IMR-90 (cell line): Measurements from ENCODE around the gene ZNF274. TPM values are rescaled to one million over a fixed set of nuclear protein-coding genes. Genes with fewer than 3 reads are reported as not detected.

Experiments used
- ATAC-seq: fragments of 200-7000 bp; cut with Tn5 transposase; 2 replicates; pipeline ENCODE4 v1.9.1; 2020; ENCODE audit warnings: low read depth, mild to moderate bottlenecking, moderate library complexity
- BruUV-seq: library from RNA; stranded (reverse); fragments of 400-500 nt; replicated peaks from 2 replicates; lab custom pipeline; 2021; lab: Mats Ljungman, UMichigan
- CTCF ChIA-PET: fragments of 300-600 bp; formaldehyde crosslinking; extraction: SDS; loops from one replicate; lab custom pipeline; 2021; ENCODE audit warnings: antibody characterized with exemption; lab: Yijun Ruan, JAX
- POLR2A ChIA-PET: fragments of 300-600 bp; sonication (Branson Sonifier 250); formaldehyde crosslinking; loops from one replicate; lab custom pipeline; 2022; ENCODE audit warnings: antibody characterized with exemption; ENCODE audit not compliant: unreplicated experiment; lab: Charles Lee
- DNase-seq: peaks from one replicate; pipeline ENCODE4 v3.0.0; 2013
- H2AFZ ChIP-seq: replicated peaks from 2 replicates; pipeline ENCODE3; 2013; ENCODE audit warnings: low read length, mild to moderate bottlenecking; ENCODE audit not compliant: poor library complexity
- H2AK5ac ChIP-seq: 2 replicates; pipeline ENCODE4 v1.6.1; 2013; ENCODE audit warnings: low read depth, low read length, inconsistent platforms
- H2AK9ac ChIP-seq: replicated peaks from 2 replicates; pipeline ENCODE3; 2013; ENCODE audit warnings: mild to moderate bottlenecking, low read depth, low read length, moderate library complexity; ENCODE audit not compliant: poor library complexity
- H2BK120ac ChIP-seq: 2 replicates; pipeline ENCODE4 v1.6.1; 2013; ENCODE audit warnings: low read depth, low read length, inconsistent platforms
- H2BK15ac ChIP-seq: 3 replicates; pipeline ENCODE4 v1.6.1; 2013; ENCODE audit warnings: low read depth, low read length, inconsistent platforms
- H2BK20ac ChIP-seq: 2 replicates; pipeline ENCODE4 v1.6.1; 2013; ENCODE audit warnings: low read depth, mild to moderate bottlenecking, inconsistent platforms, low read length, moderate library complexity
- H2BK5ac ChIP-seq: 2 replicates; pipeline ENCODE4 v1.6.1; 2013; ENCODE audit warnings: mild to moderate bottlenecking, low read depth, low read length, inconsistent platforms; ENCODE audit not compliant: poor library complexity, severe bottlenecking
- H3K14ac ChIP-seq: replicated peaks from 2 replicates; pipeline ENCODE4 v1.6.1; 2013; ENCODE audit warnings: low read depth, low read length, inconsistent platforms
- H3K18ac ChIP-seq: 2 replicates; pipeline ENCODE4 v1.6.1; 2013; ENCODE audit warnings: low read depth, low read length, control low read depth
- H3K23ac ChIP-seq: 2 replicates; pipeline ENCODE4 v1.6.1; 2013; ENCODE audit warnings: low read depth, low read length, inconsistent platforms
- H3K27ac ChIP-seq: 2 replicates; pipeline ENCODE4 v1.5.1; 2013; ENCODE audit warnings: mild to moderate bottlenecking, control low read depth, low read length; ENCODE audit not compliant: insufficient read depth
- H3K27me3 ChIP-seq: 2 replicates; pipeline ENCODE4 v1.6.1; 2013; ENCODE audit warnings: low read length; ENCODE audit not compliant: control insufficient read depth, insufficient read depth
- H3K36me3 ChIP-seq: 2 replicates; pipeline ENCODE4 v1.6.1; 2013; ENCODE audit warnings: low read length, mixed read lengths; ENCODE audit not compliant: control insufficient read depth, insufficient read depth
- H3K4ac ChIP-seq: 2 replicates; pipeline ENCODE4 v1.6.1; 2013; ENCODE audit warnings: low read depth, low read length, inconsistent platforms
- H3K4me1 ChIP-seq: 2 replicates; pipeline ENCODE4 v1.6.1; 2013; ENCODE audit warnings: low read length, mixed read lengths; ENCODE audit not compliant: control insufficient read depth, insufficient read depth
- H3K4me2 ChIP-seq: 2 replicates; pipeline ENCODE4 v1.6.1; 2013; ENCODE audit warnings: low read depth, mild to moderate bottlenecking, control low read depth, low read length, moderate library complexity
- H3K4me3 ChIP-seq: 2 replicates; pipeline ENCODE4 v1.5.1; 2013; ENCODE audit warnings: low read depth, mild to moderate bottlenecking, control low read depth, low read length, moderate library complexity; ENCODE audit not compliant: insufficient read depth
- H3K56ac ChIP-seq: 2 replicates; pipeline ENCODE4 v1.6.1; 2013; ENCODE audit warnings: low read length, inconsistent platforms; ENCODE audit not compliant: insufficient read depth; ENCODE audit errors: extremely low read depth
- H3K79me1 ChIP-seq, 2 experiments: 2 replicates each; pipeline ENCODE4 v1.6.1; 2013; ENCODE audit warnings: low read length in 2 of 2, inconsistent platforms in 1 of 2, low read depth in 1 of 2
- H3K9ac ChIP-seq: 2 replicates; pipeline ENCODE4 v1.6.1; 2013; ENCODE audit warnings: low read depth, low read length, control low read depth
- H3K9me1 ChIP-seq: 2 replicates; pipeline ENCODE4 v1.6.1; 2013; ENCODE audit warnings: low read length, inconsistent platforms; ENCODE audit not compliant: insufficient read depth
- H3K9me3 ChIP-seq: 2 replicates; pipeline ENCODE4 v1.6.1; 2013; ENCODE audit warnings: low read length; ENCODE audit not compliant: control insufficient read depth, insufficient read depth
- H4K20me1 ChIP-seq: 2 replicates; pipeline ENCODE4 v1.6.1; 2013; ENCODE audit warnings: low read length, inconsistent platforms; ENCODE audit not compliant: insufficient read depth
- H4K5ac ChIP-seq: 2 replicates; pipeline ENCODE4 v1.6.1; 2013; ENCODE audit warnings: mild to moderate bottlenecking, low read depth, low read length, control low read depth
- H4K8ac ChIP-seq, 2 experiments: 2 replicates each; pipeline ENCODE4 v1.6.1; 2013; ENCODE audit warnings: low read depth in 2 of 2, low read length in 2 of 2, control low read depth in 1 of 2, inconsistent platforms in 1 of 2
- H4K91ac ChIP-seq: 2 replicates; pipeline ENCODE4 v1.6.1; 2013; ENCODE audit warnings: low read depth, low read length, inconsistent platforms; ENCODE audit not compliant: insufficient read depth
- RAD21 ChIP-seq: IDR thresholded peaks from 2 replicates; pipeline ENCODE4 v1.6.1; 2012; ENCODE audit warnings: low read length, improper control_type of control experiment
- WGBS, 2 experiments: methylation state at CpG; one replicate each; pipeline versions ENCODE4 v1.1.5 to v1.1.7; 2013; ENCODE audit warnings: missing lambda C conversion rate in 2 of 2; ENCODE audit not compliant: insufficient read length in 1 of 2; ENCODE audit errors: extremely low coverage in 2 of 2; 5-methylcytosine and 5-hydroxymethylcytosine counted together
- dilution Hi-C: fragments of 300-500 bp; cut with HindIII; formaldehyde crosslinking; loops from one replicate; pipeline ENCODE4 v1.14.3; 2018; ENCODE audit warnings: low sequenced_read_pairs; ENCODE audit not compliant: unreplicated experiment
- in situ Hi-C: fragments of 300-500 bp; cut with MboI; formaldehyde crosslinking; loops from 3 replicates; pipeline ENCODE4 v1.14.3; 2019; ENCODE audit warnings: low sequenced_read_pairs, inconsistent platforms, mixed read lengths
- intact Hi-C: fragments of 100-400 bp; cut with micrococcal nuclease; formaldehyde crosslinking; loops from 2 replicates; pipeline ENCODE4 v1.10.0; 2022
- polyA plus RNA-seq, 3 experiments: library from polyadenylated mRNA; depleted of rRNA; stranded (reverse); fragments of >200 nt; gene quantifications; 2 replicates each; pipeline ENCODE4 v1.2.3, GENCODE V29; 2012; ENCODE audit warnings: low replicate concordance in 1 of 3
- total RNA-seq: library from RNA; depleted of rRNA; stranded (reverse); fragments of >200 nt; gene quantifications from 2 replicates; pipeline ENCODE4 v1.2.3, GENCODE V29; 2012

Gene ZNF274
- total and polyA plus RNA-seq, 2 of the 4 experiments (the other 2 are of a cell fraction) = 12.1 to 15.2 TPM

- H4K5ac ChIP-seq = no peak overlapping the region
- peaks cover 79% of the 10 kb centered on the region for H3K36me3 ChIP-seq
- H4K91ac ChIP-seq = no peak overlapping the region
- ChIA-PET CTCF (no interaction called here), POLR2A (no interaction called here)
- H3K79me1 ChIP-seq = peaks cover 6 to 10% of the 10 kb centered on the region in 2 experiments
- no peak overlapping the region for H3K9ac ChIP-seq
- H3K18ac ChIP-seq = no peak overlapping the region
- no TSS peak for BruUV-seq
- no peak overlapping the region for H3K4ac ChIP-seq
- intact Hi-C loops = no loop called here
- H2BK20ac ChIP-seq = no peak overlapping the region
- no peak overlapping the region for H3K4me2 ChIP-seq
- no peaks in the 10 kb centered on the region for H3K9me1 ChIP-seq
- dilution Hi-C loops = no loop called here
- no peak overlapping the region for H3K14ac ChIP-seq
- H3K27me3 ChIP-seq = no peaks in the 10 kb centered on the region
- no peak overlapping the region for H2AFZ ChIP-seq
- no peak overlapping the region for H2BK120ac ChIP-seq
- ATAC-seq (no peak), DNase-seq (no peak)
- no peak overlapping the region for H3K4me3 ChIP-seq
- H3K4me1 ChIP-seq = no peaks in the 10 kb centered on the region
- no peak for TF ChIP-seq RAD21
- H3K9me3 ChIP-seq = peaks cover 98% of the 10 kb centered on the region
- no peak overlapping the region for H2AK5ac ChIP-seq
- H3K56ac ChIP-seq = no peak overlapping the region
- no peak overlapping the region for H2BK15ac ChIP-seq
- H3K23ac ChIP-seq = no peak overlapping the region
- no peak overlapping the region for H4K8ac ChIP-seq
- no peak overlapping the region for H3K27ac ChIP-seq
- no CpG with 5 or more reads among the region's 3 CpGs for WGBS, 2 experiments
- no peak overlapping the region for H2AK9ac ChIP-seq
- H4K20me1 ChIP-seq = no peaks in the 10 kb centered on the region
- H2BK5ac ChIP-seq = no peak overlapping the region
- in situ Hi-C loops = no loop called here
Observed at GRCh38 chr19:58261600-58261967, 78.7 kb downstream of the ZNF274 start.
